Measurements from ENCODE around the gene HSPB6.

GRCh38 chr19:35727956-35728706 lies 28.7 kb downstream of the HSPB6 start:
- TF ChIP-seq POLR2A (IDR thresholded peaks at IDR 0.05) (no peak), CTCF (IDR thresholded peaks at IDR 0.05) (no peak)

Measured in esophagus squamous epithelium (tissue), 4 donors.